D721Med (cell line): Measurements from ENCODE around the gene PNMT.
A peak's percentile ranks its signal among the peaks of the same experiment; 100 is the strongest.

Experiments
- DNase-seq: peaks from one replicate; pipeline ENCODE4 v3.0.0; 2011; ENCODE audit warnings: low spot score; ENCODE audit not compliant: insufficient read length
- FAIRE-seq: peaks from 2 replicates; lab custom pipeline; 2011; peaks lifted over from hg19 to GRCh38; lab: Jason Lieb, UNC
- TF ChIP-seq, protein P1 (sequence below): IDR thresholded peaks from 2 replicates; pipeline ENCODE4 v1.5.1; 2012; ENCODE audit warnings: mild to moderate bottlenecking, control low read depth; ENCODE audit not compliant: insufficient read depth; ENCODE audit errors: missing control alignments

Gene PNMT, protein sequence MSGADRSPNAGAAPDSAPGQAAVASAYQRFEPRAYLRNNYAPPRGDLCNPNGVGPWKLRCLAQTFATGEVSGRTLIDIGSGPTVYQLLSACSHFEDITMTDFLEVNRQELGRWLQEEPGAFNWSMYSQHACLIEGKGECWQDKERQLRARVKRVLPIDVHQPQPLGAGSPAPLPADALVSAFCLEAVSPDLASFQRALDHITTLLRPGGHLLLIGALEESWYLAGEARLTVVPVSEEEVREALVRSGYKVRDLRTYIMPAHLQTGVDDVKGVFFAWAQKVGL

GRCh38 chr17:39667945-39668924 is at the start of gene PNMT:
Gene PNMT, plus strand, starts transcription at chr17:39668453. Its CDS starts 23 bp downstream, at chr17:39668476.
- TF ChIP-seq, protein P1, sequence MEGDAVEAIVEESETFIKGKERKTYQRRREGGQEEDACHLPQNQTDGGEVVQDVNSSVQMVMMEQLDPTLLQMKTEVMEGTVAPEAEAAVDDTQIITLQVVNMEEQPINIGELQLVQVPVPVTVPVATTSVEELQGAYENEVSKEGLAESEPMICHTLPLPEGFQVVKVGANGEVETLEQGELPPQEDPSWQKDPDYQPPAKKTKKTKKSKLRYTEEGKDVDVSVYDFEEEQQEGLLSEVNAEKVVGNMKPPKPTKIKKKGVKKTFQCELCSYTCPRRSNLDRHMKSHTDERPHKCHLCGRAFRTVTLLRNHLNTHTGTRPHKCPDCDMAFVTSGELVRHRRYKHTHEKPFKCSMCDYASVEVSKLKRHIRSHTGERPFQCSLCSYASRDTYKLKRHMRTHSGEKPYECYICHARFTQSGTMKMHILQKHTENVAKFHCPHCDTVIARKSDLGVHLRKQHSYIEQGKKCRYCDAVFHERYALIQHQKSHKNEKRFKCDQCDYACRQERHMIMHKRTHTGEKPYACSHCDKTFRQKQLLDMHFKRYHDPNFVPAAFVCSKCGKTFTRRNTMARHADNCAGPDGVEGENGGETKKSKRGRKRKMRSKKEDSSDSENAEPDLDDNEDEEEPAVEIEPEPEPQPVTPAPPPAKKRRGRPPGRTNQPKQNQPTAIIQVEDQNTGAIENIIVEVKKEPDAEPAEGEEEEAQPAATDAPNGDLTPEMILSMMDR: peak; percentile 62
- no peak for FAIRE-seq
- DNase-seq: no peak

DNA sequence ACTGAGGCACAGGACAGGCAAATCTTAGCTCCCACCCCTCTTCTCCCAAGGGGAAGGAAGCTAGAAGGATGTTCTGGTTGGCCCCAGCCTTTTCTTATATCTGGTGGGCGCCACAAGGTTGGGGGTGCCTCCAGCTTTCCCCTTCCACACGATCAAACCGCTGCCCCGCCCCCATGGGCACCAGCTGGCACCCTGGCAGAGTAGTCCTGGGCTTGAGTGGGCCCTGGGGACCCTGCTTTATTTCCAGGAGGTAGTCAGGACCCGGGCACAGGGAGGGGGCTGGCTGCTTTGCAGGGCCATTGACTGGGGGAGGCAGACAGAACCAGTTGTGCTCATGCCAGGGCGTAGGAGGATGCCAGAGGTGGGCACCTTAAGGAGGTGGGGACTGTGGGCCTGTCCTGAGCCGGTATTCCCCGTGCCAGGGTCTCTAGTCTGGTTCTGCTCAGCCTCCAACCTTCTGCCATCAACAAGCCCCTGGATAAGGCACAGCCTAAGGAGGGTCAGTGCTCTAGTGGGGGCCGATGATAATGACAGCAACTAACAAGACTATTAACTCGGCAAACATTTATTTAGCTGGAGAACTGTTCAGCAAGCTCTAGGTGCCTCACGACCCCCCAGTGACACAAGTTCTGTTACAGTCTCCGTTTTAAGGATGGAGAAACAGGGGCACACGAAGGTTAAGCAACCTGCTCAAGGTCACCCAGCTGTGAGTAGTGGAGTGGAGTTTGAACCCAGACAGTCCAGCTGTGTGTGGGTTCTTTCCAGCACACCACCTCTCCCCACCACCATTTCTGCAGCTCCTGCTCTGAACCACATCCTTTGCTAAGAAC is 49.1 kb upstream of the PNMT start:
- TF ChIP-seq, protein P1: no peak
- DNase-seq (no peak), FAIRE-seq (no peak)

- DNase-seq: no peak
- TF ChIP-seq, protein P1: no peak
- no peak for FAIRE-seq
Observed at GRCh38 chr17:39619786-39620101, 48.5 kb upstream of the PNMT start.

DNA sequence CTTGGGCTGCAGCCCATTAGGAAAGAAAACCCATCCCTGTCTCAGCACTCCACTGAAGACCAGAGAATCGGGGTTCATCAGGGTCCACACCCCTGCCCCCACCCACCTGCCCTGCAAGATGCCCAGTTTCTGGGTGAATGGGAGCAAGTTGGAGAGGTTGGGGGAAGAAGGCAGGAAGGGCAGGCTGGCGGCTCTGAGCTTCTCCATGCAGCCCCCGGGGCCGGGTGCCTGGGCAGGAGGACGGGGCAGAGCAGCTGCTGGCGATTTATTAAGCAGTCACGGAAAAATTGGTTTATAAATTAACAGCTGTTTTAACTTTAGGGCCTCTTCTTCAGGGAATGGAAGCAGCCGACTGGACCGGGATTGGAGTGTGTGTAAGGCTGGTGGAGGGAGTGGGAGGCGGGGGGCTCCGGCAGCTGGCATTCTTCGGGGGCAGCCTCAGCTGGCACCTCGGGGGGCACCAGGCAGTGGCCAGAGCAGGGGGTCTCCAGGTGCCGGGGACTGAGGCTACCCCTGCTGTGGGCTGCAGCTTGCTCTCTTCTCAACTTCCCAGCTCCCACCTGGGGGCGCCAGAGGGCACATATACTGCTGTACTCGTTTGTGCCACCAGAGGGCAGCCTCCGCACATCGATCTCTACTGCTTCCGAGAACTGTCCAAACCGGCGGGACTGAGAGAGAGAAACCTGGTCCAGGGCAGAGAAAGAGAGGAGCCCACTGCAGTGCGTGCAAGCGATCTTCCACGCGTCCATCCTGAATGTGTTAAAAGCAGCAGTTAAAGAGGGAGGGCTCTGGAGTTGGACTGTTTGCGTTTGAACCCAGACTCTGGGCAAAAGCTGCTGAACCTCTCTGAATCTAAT is 46.5 kb upstream of the PNMT start:
- TF ChIP-seq, protein P1: peak; percentile 100

GRCh38 chr17:39622380-39623006 is 45.8 kb upstream of the PNMT start:
- FAIRE-seq: no peak
- TF ChIP-seq, protein P1: no peak

More for the DNA sequence above, 46.5 kb upstream of the PNMT start:
- peak; percentile 90 for DNase-seq
- no peak for FAIRE-seq

More at GRCh38 chr17:39622380-39623006, 45.8 kb upstream of the PNMT start:
- DNase-seq: no peak
